22Rv1 (cell line): ENCODE results near the gene CLDN34.

ENCODE experiments used
- ZFX ChIP-seq: fragments of 450-650 bp; IDR thresholded peaks from 2 replicates; pipeline ENCODE4 v1.6.1; 2017; ENCODE audit warnings: antibody characterized with exemption, borderline replicate concordance
- TF ChIP-seq, protein P1 (sequence below): fragments of 450-650 bp; IDR thresholded peaks from 2 replicates; pipeline ENCODE4 v1.5.1; 2017; ENCODE audit warnings: mild to moderate bottlenecking

DNA sequence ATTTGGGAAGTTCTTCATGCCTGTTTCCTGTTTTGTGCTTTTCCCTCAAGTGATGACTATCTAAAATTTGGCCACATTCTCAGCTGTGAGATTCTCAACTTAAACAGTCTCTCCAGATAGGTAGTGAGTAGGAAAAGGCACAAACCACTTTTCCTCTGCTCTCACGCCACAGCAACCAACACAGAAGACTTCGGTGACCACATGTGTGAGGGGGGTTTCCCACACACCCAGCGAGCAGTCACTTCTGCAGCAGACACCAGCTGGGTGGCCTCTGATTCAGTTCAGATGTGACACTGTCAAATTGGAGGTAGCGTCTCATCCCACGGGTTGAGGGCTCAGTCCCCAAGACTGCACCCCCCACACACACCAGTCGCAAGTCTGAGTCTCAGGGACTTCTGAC, 25.1 kb upstream of the CLDN34 start:
- TF ChIP-seq, protein P1, sequence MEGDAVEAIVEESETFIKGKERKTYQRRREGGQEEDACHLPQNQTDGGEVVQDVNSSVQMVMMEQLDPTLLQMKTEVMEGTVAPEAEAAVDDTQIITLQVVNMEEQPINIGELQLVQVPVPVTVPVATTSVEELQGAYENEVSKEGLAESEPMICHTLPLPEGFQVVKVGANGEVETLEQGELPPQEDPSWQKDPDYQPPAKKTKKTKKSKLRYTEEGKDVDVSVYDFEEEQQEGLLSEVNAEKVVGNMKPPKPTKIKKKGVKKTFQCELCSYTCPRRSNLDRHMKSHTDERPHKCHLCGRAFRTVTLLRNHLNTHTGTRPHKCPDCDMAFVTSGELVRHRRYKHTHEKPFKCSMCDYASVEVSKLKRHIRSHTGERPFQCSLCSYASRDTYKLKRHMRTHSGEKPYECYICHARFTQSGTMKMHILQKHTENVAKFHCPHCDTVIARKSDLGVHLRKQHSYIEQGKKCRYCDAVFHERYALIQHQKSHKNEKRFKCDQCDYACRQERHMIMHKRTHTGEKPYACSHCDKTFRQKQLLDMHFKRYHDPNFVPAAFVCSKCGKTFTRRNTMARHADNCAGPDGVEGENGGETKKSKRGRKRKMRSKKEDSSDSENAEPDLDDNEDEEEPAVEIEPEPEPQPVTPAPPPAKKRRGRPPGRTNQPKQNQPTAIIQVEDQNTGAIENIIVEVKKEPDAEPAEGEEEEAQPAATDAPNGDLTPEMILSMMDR, result no peak
- TF ChIP-seq ZFX, result no peak
